ENCODE results near the gene PSD2. TPM values are rescaled to one million over a fixed set of nuclear protein-coding genes. Genes with fewer than 3 reads are reported as not detected.

The PSD2 gene
- total RNA-seq, 1 experiment from 2014 or later, result 0.05 TPM

DNA sequence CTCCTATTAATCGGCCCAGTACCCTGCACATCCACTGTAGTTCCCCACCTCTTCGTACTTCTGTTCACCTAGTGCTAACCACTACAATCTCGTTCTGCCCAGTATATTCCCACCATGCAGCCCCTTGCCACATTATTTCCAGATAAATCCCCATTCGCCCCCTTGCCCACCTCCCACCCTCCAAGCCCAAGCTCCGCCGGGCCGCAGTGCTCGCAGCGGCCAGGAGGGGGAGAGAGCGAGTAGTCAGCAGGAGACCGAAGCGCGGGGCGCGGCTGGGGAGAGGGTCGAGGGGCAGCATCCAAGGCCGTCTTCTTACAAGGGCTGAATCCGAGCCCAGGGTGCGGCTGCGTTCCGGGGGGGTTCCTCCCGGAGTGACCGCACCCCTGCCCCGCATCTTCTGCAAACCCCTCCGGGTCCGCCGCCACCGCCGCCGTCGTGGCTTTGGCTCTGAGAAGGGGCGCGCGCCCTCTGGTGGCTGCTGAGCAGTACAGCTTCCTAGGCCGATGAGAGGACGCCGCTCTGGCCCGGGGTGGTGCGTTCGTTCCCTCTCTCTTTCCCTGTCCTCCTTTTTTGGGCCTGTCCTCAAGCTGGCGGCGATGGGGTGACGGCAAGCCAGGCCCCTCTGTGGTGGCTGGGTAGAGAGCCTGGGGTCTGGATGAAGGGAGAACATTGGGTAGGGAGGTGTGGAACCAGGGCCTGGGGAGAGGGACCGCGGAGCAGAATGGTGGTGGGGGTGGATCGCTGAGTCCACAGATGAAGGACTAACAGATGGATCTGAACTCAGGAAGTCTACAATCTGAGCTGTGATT, 30.0 kb upstream of the PSD2 start:
- Histone ChIP-seq H3K27me3 (ENCODE audit: control insufficient read depth, insufficient read depth, low read length) (no peaks in the 10 kb centered on the region), H3K4me3 (ENCODE audit: low read depth in 2 of 2, low read length in 2 of 2) (peak overlapping the region; percentile 50 to 57), H3K27ac (ENCODE audit: low read length) (peak overlapping the region; percentile 70), H3K9me3 (ENCODE audit: control insufficient read depth, insufficient read depth, low read depth, low read length) (no peaks in the 10 kb centered on the region), H3K4me1 (ENCODE audit: control insufficient read depth, insufficient read depth, low read length) (peaks cover 7% of the 10 kb centered on the region; the same call in 1 of the 2 replicates), H3K36me3 (ENCODE audit: control insufficient read depth, insufficient read depth, low read length) (no peaks in the 10 kb centered on the region)
- in situ Hi-C loops (cut with HindIII; ENCODE audit: low pct_unique_long_range_greater_than_20kb, low sequenced_read_pairs), result no loop called here
- POLR2A ChIA-PET, result interaction anchor here (0.6 kb wide), 1 partner anchor 323 kb away, joined by 5 read pairs; no protein-coding TSS in a partner anchor
- intact Hi-C loops (cut with micrococcal nuclease; ENCODE audit: unreplicated experiment), result loop anchor here (1.0 kb wide), 1 partner anchor 130 kb away; no protein-coding TSS in a partner anchor
- CTCF ChIA-PET, result interaction anchor here (0.6 to 2.8 kb wide), 17 partner anchors 9 to 391 kb away, joined by 3 to 24 read pairs (median 4); no protein-coding TSS in a partner anchor
- peak; percentile 57 for DNase-seq (ENCODE audit: low read depth, low spot score)
- no TSS peak for BruUV-seq (replicated peaks)
- ATAC-seq, result peak; percentile 92
- no peak for TF ChIP-seq POLR2AphosphoS5 (IDR thresholded peaks at IDR 0.05; ENCODE audit: low read depth, low read length)
- TF ChIP-seq TCF7L2 (IDR thresholded peaks at IDR 0.05; ENCODE audit: low read depth, low read length), result 0 out of 2 replicates have a peak, but pooled peaks have one; percentile 19
- TF ChIP-seq CTCF (IDR thresholded peaks at IDR 0.05), result peak; percentile 100

DNA sequence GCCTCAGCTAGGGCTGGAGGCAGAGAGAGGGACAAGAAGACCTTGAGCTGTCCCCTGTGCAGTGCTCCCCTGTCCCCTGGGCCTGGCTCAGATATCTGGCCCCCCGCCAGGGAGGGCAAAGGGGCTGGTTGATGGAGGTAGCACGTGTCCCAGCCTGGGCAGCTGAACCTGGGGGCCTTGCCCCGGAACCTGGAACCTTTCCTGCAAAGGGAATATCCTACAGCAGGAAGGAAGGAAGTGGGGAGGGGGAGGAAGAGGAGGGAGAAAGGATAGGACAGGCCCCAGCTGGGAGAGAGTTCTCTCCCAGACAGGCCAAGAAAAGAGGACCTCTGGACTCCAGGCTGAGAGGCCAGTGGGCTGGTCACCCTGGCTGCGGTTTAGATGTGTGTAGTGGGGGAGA, 27.6 kb upstream of the PSD2 start:
- H3K4me3 ChIP-seq (ENCODE audit: low read depth in 2 of 2, low read length in 2 of 2), result no peak overlapping the region
- POLR2A ChIA-PET, result interaction anchor here (0.7 kb wide), 1 partner anchor 357 kb away, joined by 12 read pairs; no protein-coding TSS in a partner anchor
- no peaks in the 10 kb centered on the region for H3K36me3 ChIP-seq (ENCODE audit: control insufficient read depth, insufficient read depth, low read length)
- ATAC-seq, result no peak
- H3K9me3 ChIP-seq (ENCODE audit: control insufficient read depth, insufficient read depth, low read depth, low read length), result no peaks in the 10 kb centered on the region
- CTCF ChIA-PET, result interaction anchor here (0.7 to 1.8 kb wide), 2 partner anchors 9 to 197 kb away, joined by 4 to 10 read pairs; no protein-coding TSS in a partner anchor
- no peak for DNase-seq (ENCODE audit: low read depth, low spot score)
- TF ChIP-seq SIN3A (IDR thresholded peaks at IDR 0.05; ENCODE audit: borderline replicate concordance, insufficient read depth, low read depth, low read length) (no peak), TCF7L2 (IDR thresholded peaks at IDR 0.05; ENCODE audit: low read depth, low read length) (no peak), POLR2AphosphoS5 (IDR thresholded peaks at IDR 0.05; ENCODE audit: low read depth, low read length) (no peak), CTCF (IDR thresholded peaks at IDR 0.05) (no peak), REST (IDR thresholded peaks at IDR 0.05; ENCODE audit: insufficient read depth in 1 of 2, low read depth in 2 of 2, low read length in 1 of 2) (no peak)
- BruUV-seq (replicated peaks), result no TSS peak
- H3K4me1 ChIP-seq (ENCODE audit: control insufficient read depth, insufficient read depth, low read length), result peaks cover 2% of the 10 kb centered on the region; the same call in 1 of the 2 replicates
- no peak overlapping the region for H3K27ac ChIP-seq (ENCODE audit: low read length)
- in situ Hi-C loops (cut with HindIII; ENCODE audit: low pct_unique_long_range_greater_than_20kb, low sequenced_read_pairs) (no loop called here), intact Hi-C loops (cut with micrococcal nuclease; ENCODE audit: unreplicated experiment) (no loop called here)
- no peaks in the 10 kb centered on the region for H3K27me3 ChIP-seq (ENCODE audit: control insufficient read depth, insufficient read depth, low read length)
